ENCODE measurements around the gene DGLUCY.
A peak's percentile ranks its signal among the peaks of the same experiment; 100 is the strongest.

Gene DGLUCY

DNA sequence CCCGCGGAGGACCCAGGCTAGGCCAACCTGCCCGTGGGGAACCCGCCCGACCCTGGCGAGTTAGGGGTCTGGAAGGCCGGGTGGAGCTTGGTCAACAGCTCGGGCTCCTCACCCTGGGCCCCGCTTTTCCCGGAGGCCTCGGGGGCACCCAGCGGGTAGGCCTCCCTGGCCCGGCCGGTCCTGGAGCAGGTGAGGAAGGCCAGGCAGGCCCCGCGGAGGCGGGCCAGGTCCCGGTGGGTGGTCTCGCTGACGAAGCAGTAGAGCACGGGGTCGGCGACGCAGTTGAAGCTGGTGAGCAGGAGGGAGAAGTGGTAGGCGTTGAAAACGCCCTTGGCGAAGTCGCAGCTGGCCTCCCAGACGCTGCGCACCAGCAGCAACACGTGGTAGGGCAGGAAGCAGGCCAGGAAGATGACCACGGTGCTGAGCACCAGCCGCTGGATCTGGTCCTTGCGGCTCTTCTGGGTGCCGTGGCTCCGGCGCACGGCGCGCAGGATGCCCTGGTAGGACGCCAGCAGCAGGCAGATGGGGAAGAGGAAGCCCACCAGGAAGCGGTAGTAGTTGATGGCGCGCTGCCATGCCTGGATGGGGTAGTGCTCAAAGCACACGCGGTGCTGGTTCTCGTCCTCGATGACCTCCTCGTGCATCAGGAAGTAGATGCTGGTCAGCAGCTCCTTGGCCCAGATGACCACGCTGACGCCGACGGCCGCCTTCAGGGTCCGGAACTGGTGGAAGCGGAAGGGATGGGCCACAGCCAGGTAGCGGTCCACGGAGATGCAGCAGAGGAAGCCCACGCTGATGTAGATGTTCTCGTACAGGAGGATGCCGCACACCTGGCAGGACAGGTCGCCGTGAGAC is 120.3 kb downstream of the DGLUCY start:
- TF ChIP-seq SPI1 (IDR thresholded peaks at IDR 0.05; ENCODE audit: low read depth, low read length) (no peak), POU2F2 (IDR thresholded peaks at IDR 0.05; ENCODE audit: low read depth, low read length) (no peak), POLR2AphosphoS5 (IDR thresholded peaks at IDR 0.05; ENCODE audit: low read depth, low read length) (no peak), POLR2A (IDR thresholded peaks at IDR 0.05; ENCODE audit: low read depth, low read length) (no peak), TAF1 (IDR thresholded peaks at IDR 0.05; ENCODE audit: low read depth, low read length) (no peak), PAX5 (IDR thresholded peaks at IDR 0.05; ENCODE audit: insufficient read depth, low read length, severe bottlenecking) (no peak)
- no peak for DNase-seq (ENCODE audit: insufficient read length, low spot score)
- peak; percentile 66 for FAIRE-seq

DNA sequence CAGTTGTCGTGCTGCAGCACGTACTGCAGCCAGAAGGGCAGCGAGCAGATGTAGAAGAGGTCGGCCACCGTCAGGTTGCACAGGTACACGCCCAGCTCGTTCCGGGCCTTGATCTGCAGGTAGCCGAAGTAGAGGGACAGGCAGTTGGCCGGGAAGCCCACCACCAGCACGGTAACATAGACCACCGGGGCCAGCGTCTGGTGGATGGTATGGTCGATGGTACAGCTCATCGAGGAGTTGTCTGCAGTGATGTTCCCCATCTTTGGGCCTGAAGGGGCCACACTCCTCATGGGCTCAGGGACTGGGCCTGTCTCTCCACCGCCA is 120.9 kb downstream of the DGLUCY start:
- FAIRE-seq, result no peak
- no peak for DNase-seq (ENCODE audit: insufficient read length, low spot score)
- TF ChIP-seq POLR2A (IDR thresholded peaks at IDR 0.05; ENCODE audit: low read depth, low read length) (no peak), TAF1 (IDR thresholded peaks at IDR 0.05; ENCODE audit: low read depth, low read length) (no peak), POU2F2 (IDR thresholded peaks at IDR 0.05; ENCODE audit: low read depth, low read length) (no peak), PAX5 (IDR thresholded peaks at IDR 0.05; ENCODE audit: insufficient read depth, low read length, severe bottlenecking) (no peak), POLR2AphosphoS5 (IDR thresholded peaks at IDR 0.05; ENCODE audit: low read depth, low read length) (no peak), SPI1 (IDR thresholded peaks at IDR 0.05; ENCODE audit: low read depth, low read length) (no peak)

DNA sequence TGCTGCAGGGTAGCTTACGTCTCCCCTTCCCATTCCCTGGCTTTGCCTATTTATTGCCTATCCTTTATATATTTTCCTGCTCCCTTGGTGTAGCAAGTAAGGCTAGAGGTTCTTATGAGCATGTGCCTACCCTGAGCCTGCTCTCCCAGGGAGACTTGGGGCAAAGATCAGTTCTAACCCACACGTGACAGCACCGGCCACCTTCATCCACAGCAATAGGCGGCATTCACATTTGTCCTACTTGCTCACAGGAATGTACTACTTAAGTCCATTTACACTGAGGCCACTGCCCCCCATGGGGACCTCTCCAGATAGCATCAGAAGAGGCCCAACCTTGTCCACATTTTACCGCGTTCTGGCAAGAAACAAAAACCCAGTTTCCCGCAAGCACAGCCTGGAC is 122.0 kb downstream of the DGLUCY start:
- FAIRE-seq (no peak), DNase-seq (ENCODE audit: insufficient read length, low spot score) (no peak)
- no peak for TF ChIP-seq TAF1 (IDR thresholded peaks at IDR 0.05; ENCODE audit: low read depth, low read length)
- TF ChIP-seq POLR2A (IDR thresholded peaks at IDR 0.05; ENCODE audit: low read depth, low read length), result no peak
- no peak for TF ChIP-seq SPI1 (IDR thresholded peaks at IDR 0.05; ENCODE audit: low read depth, low read length)
- TF ChIP-seq PAX5 (IDR thresholded peaks at IDR 0.05; ENCODE audit: insufficient read depth, low read length, severe bottlenecking), result no peak
- TF ChIP-seq POU2F2 (IDR thresholded peaks at IDR 0.05; ENCODE audit: low read depth, low read length), result no peak
- TF ChIP-seq POLR2AphosphoS5 (IDR thresholded peaks at IDR 0.05; ENCODE audit: low read depth, low read length), result no peak

DNA sequence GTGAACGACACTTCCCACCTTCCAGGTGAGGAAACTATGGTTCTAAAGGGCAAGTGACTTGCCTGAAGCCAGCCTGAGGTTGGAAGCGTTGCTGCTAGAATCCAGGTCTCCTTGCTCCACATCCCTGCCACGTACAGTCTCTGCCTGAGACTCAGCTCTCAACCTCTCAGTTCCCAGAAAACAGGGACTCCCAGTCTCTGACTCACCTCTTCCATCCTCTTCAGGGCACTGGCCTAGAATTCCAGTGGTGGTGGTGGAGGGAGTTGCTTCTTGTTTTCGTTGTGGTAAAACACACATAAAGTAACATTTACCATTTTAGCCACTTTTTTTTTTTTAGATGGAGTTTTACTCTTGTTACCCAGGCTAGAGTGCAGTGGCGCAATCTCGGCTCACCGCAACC is 123.3 kb downstream of the DGLUCY start:
- FAIRE-seq, result no peak
- TF ChIP-seq SPI1 (IDR thresholded peaks at IDR 0.05; ENCODE audit: low read depth, low read length) (no peak), POLR2AphosphoS5 (IDR thresholded peaks at IDR 0.05; ENCODE audit: low read depth, low read length) (no peak), PAX5 (IDR thresholded peaks at IDR 0.05; ENCODE audit: insufficient read depth, low read length, severe bottlenecking) (no peak), POLR2A (IDR thresholded peaks at IDR 0.05; ENCODE audit: low read depth, low read length) (no peak), POU2F2 (IDR thresholded peaks at IDR 0.05; ENCODE audit: low read depth, low read length) (no peak), TAF1 (IDR thresholded peaks at IDR 0.05; ENCODE audit: low read depth, low read length) (no peak)
- DNase-seq (ENCODE audit: insufficient read length, low spot score), result no peak

DNA sequence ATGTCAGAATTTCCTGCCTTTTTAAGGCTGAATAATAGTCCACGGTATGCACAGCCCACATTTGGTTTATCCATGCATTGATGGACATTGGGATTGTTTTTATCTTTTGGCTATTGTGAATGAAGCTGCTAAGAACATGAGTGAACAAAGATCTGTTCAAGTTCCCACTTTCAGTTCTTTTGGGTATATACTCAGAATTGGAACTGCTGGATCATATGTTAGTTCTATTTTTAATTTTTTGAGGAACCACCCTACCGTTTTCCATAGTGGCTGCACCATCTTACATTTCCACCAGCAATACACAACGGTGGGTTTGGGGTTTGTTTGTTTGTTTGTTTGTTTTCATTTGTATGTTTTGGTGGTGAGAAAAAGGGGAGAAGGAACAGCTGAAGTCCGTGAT is 124.2 kb downstream of the DGLUCY start:
- DNase-seq (ENCODE audit: insufficient read length, low spot score) (no peak), FAIRE-seq (no peak)
- TF ChIP-seq SPI1 (IDR thresholded peaks at IDR 0.05; ENCODE audit: low read depth, low read length), result no peak
- no peak for TF ChIP-seq PAX5 (IDR thresholded peaks at IDR 0.05; ENCODE audit: insufficient read depth, low read length, severe bottlenecking)
- TF ChIP-seq POU2F2 (IDR thresholded peaks at IDR 0.05; ENCODE audit: low read depth, low read length), result no peak
- TF ChIP-seq POLR2AphosphoS5 (IDR thresholded peaks at IDR 0.05; ENCODE audit: low read depth, low read length), result no peak
- TF ChIP-seq TAF1 (IDR thresholded peaks at IDR 0.05; ENCODE audit: low read depth, low read length), result no peak
- no peak for TF ChIP-seq POLR2A (IDR thresholded peaks at IDR 0.05; ENCODE audit: low read depth, low read length)

DNA sequence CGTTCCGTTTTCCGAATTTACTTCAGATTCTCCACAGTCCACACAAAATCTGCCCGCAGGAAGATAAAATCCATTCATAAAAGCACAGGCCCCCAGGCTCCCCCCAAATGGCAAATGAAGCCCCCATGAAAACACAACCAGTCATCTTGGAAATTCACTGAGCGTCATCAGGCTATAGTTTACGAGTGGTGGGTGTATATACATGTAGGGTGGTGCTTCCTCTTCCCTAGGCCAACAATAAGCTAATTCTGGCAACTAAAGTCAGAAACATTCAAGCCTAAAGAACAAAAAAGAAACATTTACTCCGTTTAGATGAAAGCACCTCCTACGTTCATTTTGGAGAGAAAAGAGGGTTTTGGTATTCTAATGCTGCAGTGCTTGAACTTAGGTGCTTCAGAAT is 124.8 kb downstream of the DGLUCY start:
- no peak for DNase-seq (ENCODE audit: insufficient read length, low spot score)
- no peak for TF ChIP-seq POLR2A (IDR thresholded peaks at IDR 0.05; ENCODE audit: low read depth, low read length)
- TF ChIP-seq TAF1 (IDR thresholded peaks at IDR 0.05; ENCODE audit: low read depth, low read length), result no peak
- TF ChIP-seq SPI1 (IDR thresholded peaks at IDR 0.05; ENCODE audit: low read depth, low read length), result no peak
- no peak for TF ChIP-seq PAX5 (IDR thresholded peaks at IDR 0.05; ENCODE audit: insufficient read depth, low read length, severe bottlenecking)
- no peak for TF ChIP-seq POLR2AphosphoS5 (IDR thresholded peaks at IDR 0.05; ENCODE audit: low read depth, low read length)
- no peak for TF ChIP-seq POU2F2 (IDR thresholded peaks at IDR 0.05; ENCODE audit: low read depth, low read length)
- FAIRE-seq, result peak; percentile 20

DNA sequence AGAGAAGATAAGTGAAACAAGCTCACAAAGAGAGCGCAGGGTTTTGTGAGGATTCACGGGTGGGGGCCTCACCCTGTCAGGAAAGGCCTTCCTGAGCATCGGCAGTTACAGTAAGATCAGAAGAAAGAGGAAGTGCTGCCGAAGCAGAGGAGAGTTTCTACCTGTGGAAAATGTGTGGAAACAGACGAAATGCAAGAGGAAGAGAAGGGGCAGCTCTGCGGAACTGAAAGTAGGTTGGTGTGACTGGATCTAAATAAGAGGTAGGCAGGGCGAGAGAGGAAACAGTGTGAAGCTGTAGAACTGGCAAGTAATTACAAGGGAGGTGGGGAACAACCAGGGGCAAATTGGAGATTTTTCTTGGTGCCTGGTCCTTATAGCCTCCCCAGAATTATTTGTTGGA is 128.0 kb downstream of the DGLUCY start:
- FAIRE-seq (peak; percentile 89), DNase-seq (ENCODE audit: insufficient read length, low spot score) (no peak)
- TF ChIP-seq POU2F2 (IDR thresholded peaks at IDR 0.05; ENCODE audit: low read depth, low read length) (peak; percentile 72; the same call in 1 of the 2 replicates), POLR2A (IDR thresholded peaks at IDR 0.05; ENCODE audit: low read depth, low read length) (no peak), POLR2AphosphoS5 (IDR thresholded peaks at IDR 0.05; ENCODE audit: low read depth, low read length) (no peak), SPI1 (IDR thresholded peaks at IDR 0.05; ENCODE audit: low read depth, low read length) (peak; percentile 98), TAF1 (IDR thresholded peaks at IDR 0.05; ENCODE audit: low read depth, low read length) (peak; percentile 14; the same call in 1 of the 2 replicates), PAX5 (IDR thresholded peaks at IDR 0.05; ENCODE audit: insufficient read depth, low read length, severe bottlenecking) (no peak)

DNA sequence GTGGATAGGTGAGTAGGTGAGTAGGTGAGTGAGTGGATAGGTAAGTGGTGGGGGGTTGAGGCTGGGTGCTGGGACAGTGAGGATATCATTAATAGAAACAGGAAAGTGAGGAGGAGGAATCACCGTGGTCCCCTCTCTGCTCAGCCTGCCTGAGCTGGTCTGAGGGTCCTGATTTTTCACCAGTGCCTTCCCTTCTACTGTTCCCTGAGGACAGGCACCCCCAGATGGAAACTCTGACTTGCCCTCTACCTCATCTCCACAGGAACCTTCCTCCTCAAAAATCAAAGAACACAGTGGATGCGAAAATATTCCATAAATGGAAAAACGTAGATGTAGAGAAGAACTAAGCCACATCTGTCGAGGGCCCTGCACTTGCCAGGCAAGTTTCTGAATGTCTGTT is 128.8 kb downstream of the DGLUCY start:
- peak; percentile 54 for FAIRE-seq
- TF ChIP-seq PAX5 (IDR thresholded peaks at IDR 0.05; ENCODE audit: insufficient read depth, low read length, severe bottlenecking) (no peak), POLR2A (IDR thresholded peaks at IDR 0.05; ENCODE audit: low read depth, low read length) (no peak; the same call in 1 of the 2 replicates), POU2F2 (IDR thresholded peaks at IDR 0.05; ENCODE audit: low read depth, low read length) (no peak), POLR2AphosphoS5 (IDR thresholded peaks at IDR 0.05; ENCODE audit: low read depth, low read length) (no peak), SPI1 (IDR thresholded peaks at IDR 0.05; ENCODE audit: low read depth, low read length) (no peak), TAF1 (IDR thresholded peaks at IDR 0.05; ENCODE audit: low read depth, low read length) (no peak)
- DNase-seq (ENCODE audit: insufficient read length, low spot score), result no peak

DNA sequence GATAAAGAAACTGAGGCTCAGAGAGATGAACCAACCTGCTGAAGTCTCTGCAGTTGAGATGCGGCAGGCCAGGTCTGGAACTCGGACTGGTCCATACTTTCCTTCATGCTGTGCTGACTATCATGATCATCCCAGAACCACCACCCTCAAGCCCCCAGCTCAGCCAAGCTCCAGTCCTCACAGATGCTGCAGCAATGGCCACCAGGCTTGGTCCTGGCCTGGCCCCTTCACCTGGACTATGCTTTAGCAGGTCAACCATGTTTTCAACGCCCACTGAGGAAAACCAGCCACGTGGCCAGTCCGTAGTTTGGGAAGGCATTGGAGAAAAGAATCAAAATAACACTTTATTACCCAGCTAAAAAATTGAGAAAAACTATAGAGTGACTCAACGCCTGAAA is 129.2 kb downstream of the DGLUCY start:
- TF ChIP-seq SPI1 (IDR thresholded peaks at IDR 0.05; ENCODE audit: low read depth, low read length), result no peak
- no peak for TF ChIP-seq POU2F2 (IDR thresholded peaks at IDR 0.05; ENCODE audit: low read depth, low read length)
- TF ChIP-seq POLR2AphosphoS5 (IDR thresholded peaks at IDR 0.05; ENCODE audit: low read depth, low read length), result no peak
- no peak for TF ChIP-seq TAF1 (IDR thresholded peaks at IDR 0.05; ENCODE audit: low read depth, low read length)
- no peak for TF ChIP-seq PAX5 (IDR thresholded peaks at IDR 0.05; ENCODE audit: insufficient read depth, low read length, severe bottlenecking)
- TF ChIP-seq POLR2A (IDR thresholded peaks at IDR 0.05; ENCODE audit: low read depth, low read length), result no peak
- FAIRE-seq, result no peak
- DNase-seq (ENCODE audit: insufficient read length, low spot score), result no peak

All from GM12891 (cell line).